Mononuclear cell (primary cell): ENCODE data around the gene RPS6KA4. TPM values are rescaled to one million over a fixed set of nuclear protein-coding genes. Genes with fewer than 3 reads are reported as not detected.

ENCODE experiments used
- H3K27me3 ChIP-seq: 2 replicates; pipeline ENCODE4 v1.6.0; 2011; ENCODE audit warnings: low read length, control low read depth; ENCODE audit not compliant: insufficient read depth
- H3K4me1 ChIP-seq: 2 replicates; pipeline ENCODE4 v1.5.1; 2011; ENCODE audit warnings: mild to moderate bottlenecking, low read length, control low read depth; ENCODE audit not compliant: insufficient read depth
- H3K4me3 ChIP-seq: 2 replicates; pipeline ENCODE4 v1.5.1; 2011; ENCODE audit warnings: mild to moderate bottlenecking, low read length, moderate library complexity
- H3K9me3 ChIP-seq: 2 replicates; pipeline ENCODE4 v1.5.1; 2011; ENCODE audit warnings: low read depth, mild to moderate bottlenecking, control low read depth, low read length
- total RNA-seq: library from RNA; depleted of rRNA; stranded (reverse); fragments of >200 nt; gene quantifications from one replicate; pipeline ENCODE4 v1.2.3, GENCODE V29; 2012

The RPS6KA4 gene
- total RNA-seq, 1 donor, result 23.5 TPM

DNA sequence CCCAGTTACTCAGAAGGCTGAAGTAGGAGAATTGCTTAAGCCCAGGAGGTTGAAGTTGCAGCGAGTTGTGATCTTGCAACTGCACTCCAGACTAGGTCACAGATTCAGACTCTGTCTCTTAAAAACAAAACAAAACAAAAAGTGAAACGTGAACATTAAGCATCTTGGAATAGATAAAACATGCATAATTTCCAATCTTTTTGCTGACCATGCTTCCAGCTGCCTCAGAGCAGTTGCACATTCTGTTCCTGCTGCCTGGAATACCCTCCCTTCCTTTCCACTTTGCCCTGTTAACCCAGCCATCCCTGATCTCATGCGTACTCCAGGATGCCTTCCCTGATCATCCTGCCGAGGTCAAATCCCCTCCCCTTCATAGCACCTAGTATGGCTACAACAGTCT lies 19.7 kb upstream of the RPS6KA4 start:
- no peaks in the 10 kb centered on the region for H3K27me3 ChIP-seq
- no peaks in the 10 kb centered on the region for H3K9me3 ChIP-seq
- H3K4me3 ChIP-seq, result peak overlapping the region; percentile 60
- peaks cover 57% of the 10 kb centered on the region for H3K4me1 ChIP-seq

DNA sequence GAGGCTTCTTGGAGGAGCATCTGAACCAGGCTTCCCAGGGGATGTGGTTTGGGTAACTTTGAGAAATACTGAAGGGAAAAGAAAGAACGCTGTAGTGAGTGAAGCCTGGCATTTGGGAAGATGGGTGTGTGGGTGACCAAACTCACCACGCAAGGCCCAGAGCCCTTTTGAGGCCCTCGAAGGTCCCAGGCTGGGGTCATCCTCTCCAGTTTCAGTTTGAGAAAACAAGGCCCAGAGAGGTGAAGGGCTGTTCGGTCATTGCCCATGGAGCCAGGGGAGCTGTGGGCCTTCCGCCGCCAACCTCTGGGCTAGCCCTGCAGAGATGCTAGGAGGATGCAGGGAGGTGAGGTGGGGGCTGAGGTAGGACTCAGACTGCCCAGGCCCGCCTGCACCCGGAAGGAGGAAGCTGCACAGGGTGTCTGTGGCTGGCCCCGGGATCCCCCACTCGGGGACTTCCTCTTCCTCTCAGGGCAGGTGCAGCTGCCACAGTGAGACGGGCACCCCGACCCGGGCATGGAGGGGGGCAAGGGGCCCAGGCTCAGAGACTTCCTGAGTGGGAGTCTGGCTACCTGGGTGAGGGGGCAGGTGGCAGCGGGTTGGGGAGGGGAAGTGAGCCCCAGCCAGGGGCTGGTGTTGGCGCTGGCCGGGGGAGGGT lies 19.1 kb upstream of the RPS6KA4 start, which contains the start of gene CCDC88B:
CCDC88B (plus strand) TSS at position 451 of the 655 bp plus-strand sequence; CDS start at position 514, 63 bp downstream.
- Histone ChIP-seq H3K4me1 (peaks cover 51% of the 10 kb centered on the region), H3K27me3 (no peaks in the 10 kb centered on the region), H3K9me3 (no peaks in the 10 kb centered on the region), H3K4me3 (peak within 1 kb of the TSS; percentile 60)

DNA sequence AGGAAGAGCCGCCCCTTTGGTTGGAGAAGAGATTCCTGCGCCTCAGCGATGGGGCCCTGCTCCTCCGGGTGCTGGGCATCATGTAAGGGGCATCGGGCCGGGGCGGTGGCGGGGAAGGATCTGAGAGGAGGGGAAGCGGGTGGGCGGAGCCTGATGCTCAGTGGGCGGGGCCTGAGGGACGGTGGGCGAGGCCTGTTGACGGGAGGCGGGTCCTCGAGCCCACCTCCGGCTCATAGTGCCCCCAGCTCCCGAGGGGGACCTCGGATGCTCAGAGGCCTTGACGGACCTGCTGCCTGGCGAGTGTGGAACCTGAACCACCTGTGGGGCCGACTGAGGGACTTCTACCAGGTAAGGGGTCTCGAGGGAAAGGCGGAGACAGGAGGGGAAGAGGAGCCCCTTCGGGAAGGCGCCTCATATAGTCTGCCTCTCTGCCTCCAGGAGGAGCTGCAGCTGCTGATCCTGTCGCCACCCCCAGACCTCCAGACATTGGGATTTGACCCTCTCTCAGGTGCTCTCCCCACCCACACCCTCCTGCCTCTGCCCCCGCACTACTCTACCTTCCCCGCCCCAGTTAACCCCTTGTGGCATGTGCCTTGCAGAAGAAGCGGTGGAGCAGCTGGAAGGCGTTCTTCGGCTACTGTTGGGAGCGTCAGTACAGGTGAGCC lies 18.2 kb upstream of the RPS6KA4 start:
- no peaks in the 10 kb centered on the region for H3K27me3 ChIP-seq
- H3K4me3 ChIP-seq, result peak overlapping the region; percentile 60
- peaks cover 43% of the 10 kb centered on the region for H3K4me1 ChIP-seq
- H3K9me3 ChIP-seq, result no peaks in the 10 kb centered on the region

DNA sequence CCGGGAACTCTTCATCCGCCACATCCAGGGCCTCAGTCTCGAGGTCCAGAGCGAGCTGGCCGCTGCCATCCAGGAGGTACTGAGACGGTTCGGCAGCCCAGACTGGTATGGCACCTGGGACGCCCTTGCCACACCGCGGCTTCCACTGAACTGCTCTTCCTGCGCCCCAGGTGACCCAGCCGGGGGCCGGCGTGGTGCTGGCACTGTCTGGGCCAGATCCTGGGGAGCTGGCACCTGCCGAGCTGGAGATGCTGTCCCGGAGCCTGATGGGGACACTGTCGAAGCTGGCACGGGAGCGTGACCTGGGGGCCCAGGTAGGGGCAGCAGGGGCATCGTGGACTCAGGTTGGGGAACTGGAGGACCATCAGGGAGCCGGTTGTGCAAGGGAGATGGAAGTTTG lies 17.5 kb upstream of the RPS6KA4 start:
- Histone ChIP-seq H3K27me3 (no peaks in the 10 kb centered on the region), H3K4me3 (peak overlapping the region; percentile 60), H3K4me1 (peaks cover 43% of the 10 kb centered on the region), H3K9me3 (no peaks in the 10 kb centered on the region)

DNA sequence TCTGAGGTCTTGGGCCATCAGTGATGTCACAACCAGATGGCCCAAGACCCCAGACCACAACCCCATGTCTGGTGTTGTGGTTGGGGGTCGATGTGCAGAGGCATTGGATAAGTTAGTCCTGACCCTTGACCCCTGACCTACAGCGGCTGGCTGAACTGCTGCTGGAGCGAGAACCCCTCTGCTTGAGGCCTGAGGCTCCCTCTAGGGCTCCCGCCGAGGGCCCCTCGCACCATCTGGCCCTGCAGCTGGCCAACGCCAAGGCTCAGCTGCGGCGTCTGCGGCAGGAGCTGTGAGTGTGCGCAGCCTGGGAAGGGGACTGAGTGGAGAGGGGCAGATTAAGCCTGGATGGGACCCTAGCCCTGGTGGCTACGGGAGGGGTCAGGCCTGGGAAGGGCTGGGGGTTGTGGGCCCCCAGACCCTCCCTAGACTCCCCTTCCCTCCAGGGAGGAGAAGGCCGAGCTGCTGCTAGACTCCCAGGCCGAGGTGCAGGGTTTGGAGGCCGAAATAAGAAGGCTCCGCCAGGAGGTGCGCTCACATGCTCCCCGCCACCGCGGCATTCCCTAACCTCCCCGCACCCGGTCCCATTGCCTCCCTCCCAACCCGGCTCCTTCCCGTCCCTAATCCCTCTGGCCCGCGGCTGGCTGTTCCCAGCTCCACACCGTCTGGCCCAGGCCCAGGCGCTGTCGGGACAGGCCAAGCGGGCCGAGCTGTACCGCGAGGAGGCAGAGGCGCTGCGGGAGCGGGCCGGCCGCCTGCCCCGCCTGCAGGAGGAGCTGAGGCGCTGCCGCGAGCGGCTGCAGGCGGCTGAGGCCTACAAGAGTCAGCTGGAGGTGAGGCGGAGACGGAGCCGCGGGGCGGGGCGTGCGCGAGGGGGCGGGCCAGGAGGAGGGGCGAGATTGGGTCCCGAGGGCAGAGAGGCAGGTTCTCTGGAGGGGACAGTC lies 16.8 kb upstream of the RPS6KA4 start:
- H3K4me3 ChIP-seq, result peak overlapping the region; percentile 19
- H3K27me3 ChIP-seq, result no peaks in the 10 kb centered on the region
- H3K9me3 ChIP-seq, result no peaks in the 10 kb centered on the region
- H3K4me1 ChIP-seq, result peaks cover 48% of the 10 kb centered on the region

DNA sequence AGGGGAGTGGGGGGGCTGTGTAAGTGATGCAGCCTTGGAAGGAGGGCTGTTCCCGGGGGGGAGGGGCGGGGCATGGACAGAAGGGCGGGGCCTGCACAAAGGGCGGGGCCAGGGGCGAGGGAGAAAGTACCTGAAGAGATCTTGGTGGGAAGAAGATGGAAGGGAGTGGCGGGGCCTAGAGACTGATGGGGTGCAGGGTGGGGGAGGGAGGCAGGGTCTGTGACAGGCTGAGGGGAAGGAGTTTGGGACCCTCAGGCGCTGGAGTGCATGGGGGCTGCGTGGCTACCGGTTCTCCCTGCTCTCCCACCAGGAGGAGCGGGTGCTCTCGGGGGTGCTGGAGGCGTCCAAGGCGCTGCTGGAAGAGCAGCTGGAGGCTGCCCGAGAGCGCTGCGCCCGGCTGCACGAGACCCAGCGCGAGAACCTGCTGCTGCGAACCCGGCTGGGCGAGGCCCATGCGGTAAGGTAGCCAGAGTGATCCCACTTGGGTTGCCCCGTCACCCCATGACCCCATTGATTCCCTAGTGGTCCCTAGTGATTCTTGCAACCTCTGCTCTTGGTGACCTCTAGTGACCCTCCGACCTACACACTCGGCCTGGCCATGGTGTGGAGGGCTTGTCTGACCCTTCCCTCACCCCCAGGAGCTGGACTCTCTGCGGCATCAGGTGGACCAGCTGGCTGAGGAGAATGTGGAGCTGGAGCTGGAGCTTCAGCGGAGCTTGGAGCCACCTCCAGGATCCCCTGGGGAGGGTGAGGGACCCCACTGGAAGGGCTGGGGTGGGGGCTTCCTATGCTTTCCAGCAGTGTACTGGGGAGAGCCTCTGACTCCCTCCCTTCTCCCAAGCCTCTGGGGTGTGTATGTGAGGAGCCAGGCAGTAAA lies 15.9 kb upstream of the RPS6KA4 start:
- H3K9me3 ChIP-seq, result no peaks in the 10 kb centered on the region
- H3K4me3 ChIP-seq, result no peak overlapping the region
- no peaks in the 10 kb centered on the region for H3K27me3 ChIP-seq
- peaks cover 51% of the 10 kb centered on the region for H3K4me1 ChIP-seq

DNA sequence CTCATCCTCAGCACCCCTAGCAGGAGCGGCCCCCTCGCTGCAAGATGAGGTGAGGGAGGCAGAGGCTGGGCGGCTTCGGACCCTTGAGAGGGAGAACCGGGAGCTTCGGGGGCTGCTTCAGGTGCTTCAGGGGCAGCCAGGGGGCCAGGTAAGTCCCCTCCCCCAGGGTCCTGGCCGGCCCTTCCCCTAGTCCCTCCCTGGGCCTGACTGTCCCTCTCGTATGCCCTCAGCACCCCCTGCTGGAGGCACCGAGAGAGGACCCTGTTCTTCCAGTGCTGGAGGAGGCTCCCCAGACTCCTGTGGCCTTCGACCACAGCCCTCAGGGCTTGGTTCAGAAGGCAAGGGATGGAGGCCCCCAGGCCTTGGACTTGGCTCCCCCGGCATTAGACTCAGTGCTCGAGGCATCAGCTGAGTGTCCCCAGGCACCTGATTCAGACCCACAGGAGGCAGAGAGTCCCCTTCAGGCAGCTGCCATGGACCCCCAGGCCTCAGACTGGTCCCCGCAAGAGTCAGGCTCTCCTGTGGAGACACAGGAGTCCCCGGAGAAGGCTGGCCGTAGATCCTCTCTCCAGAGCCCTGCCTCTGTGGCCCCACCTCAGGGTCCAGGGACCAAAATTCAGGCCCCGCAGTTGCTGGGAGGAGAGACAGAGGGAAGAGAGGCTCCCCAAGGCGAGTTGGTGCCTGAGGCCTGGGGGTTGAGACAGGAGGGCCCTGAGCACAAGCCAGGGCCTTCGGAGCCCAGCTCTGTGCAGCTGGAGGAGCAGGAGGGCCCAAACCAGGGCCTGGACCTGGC lies 15.0 kb upstream of the RPS6KA4 start:
- no peaks in the 10 kb centered on the region for H3K9me3 ChIP-seq
- peaks cover 44% of the 10 kb centered on the region for H3K4me1 ChIP-seq
- H3K27me3 ChIP-seq, result no peaks in the 10 kb centered on the region
- no peak overlapping the region for H3K4me3 ChIP-seq

DNA sequence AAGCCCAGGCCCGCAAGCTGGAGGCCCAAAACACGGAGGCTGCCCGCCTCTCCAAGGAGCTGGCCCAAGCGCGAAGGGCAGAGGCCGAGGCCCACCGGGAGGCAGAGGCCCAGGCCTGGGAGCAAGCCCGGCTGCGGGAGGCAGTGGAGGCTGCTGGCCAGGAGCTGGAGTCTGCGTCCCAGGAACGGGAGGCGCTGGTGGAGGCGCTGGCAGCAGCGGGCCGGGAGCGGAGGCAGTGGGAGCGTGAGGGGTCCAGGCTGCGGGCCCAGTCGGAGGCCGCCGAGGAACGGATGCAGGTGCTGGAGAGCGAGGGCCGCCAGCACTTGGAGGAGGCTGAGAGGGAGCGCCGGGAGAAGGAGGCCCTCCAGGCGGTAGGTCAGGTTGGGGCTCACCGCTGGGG lies 14.2 kb upstream of the RPS6KA4 start:
- H3K4me1 ChIP-seq, result peaks cover 36% of the 10 kb centered on the region
- no peaks in the 10 kb centered on the region for H3K9me3 ChIP-seq
- H3K27me3 ChIP-seq, result no peaks in the 10 kb centered on the region
- no peak overlapping the region for H3K4me3 ChIP-seq

DNA sequence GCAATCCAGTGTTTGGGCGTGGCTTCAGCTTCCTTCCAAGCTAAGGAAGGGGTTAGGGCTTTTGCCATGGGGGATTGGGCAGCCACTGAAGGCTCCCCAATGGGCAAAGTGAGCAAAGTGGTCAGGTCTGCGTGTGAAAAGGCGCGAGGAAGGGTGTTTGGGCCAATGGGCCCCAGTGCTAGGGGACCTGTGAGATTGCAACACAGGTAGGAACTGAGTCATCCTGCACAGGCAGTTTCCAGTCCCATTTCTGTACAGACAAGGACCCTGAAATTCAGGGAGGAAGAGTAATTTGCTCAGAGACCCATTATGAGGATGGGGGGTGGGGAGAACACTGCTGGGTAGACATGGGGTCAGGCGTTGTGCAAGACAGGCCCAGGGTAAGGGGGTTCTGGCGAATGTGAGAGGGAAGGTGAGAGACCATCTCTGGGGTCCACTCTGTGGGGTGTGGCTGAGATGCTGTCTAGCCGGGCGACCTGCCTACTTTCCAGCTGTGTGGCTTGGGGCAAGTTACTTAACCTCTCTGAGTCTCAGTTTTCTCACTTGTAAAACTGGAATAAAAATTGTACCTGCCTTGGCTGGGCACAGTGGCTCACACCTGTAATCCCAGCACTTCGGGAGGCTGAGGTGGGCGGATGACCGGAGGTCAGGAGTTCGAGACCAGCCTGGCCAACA lies 11.6 kb upstream of the RPS6KA4 start:
- H3K27me3 ChIP-seq, result no peaks in the 10 kb centered on the region

DNA sequence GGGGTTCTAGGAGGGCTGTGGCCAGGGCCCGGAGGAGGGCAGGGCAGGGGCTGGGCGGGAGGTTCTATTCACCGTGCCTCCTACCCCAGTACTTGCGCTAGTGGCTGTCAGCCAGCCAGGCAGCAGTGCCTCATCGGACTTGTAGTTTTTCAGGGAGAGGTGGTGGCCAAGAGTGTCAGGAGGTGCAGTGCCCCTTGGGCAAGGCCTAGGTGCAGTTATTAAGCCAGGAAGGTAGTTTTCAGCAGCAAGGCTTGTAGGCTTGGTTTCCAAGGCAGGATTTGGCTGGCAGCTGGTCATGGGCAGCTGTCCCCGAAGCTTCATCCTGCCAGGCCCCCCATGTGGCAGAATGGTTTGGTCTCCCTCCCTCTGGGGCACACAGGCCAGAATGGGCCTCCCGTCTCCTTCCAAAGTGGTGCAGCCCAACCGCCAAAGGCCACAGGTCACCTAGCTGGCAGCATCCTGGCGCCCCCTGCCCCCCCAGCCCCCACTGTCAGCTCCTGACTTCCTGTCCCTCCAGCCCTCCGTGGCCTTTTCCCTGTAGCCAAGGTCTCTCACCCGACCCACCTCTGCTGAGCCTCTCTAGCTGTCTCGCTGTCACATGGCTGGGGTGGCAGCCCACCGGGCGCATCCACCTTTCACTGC lies 10.5 kb upstream of the RPS6KA4 start:
- H3K27me3 ChIP-seq, result no peaks in the 10 kb centered on the region
- peaks cover 7% of the 10 kb centered on the region for H3K4me1 ChIP-seq
- H3K4me3 ChIP-seq, result no peak overlapping the region
- H3K9me3 ChIP-seq, result no peaks in the 10 kb centered on the region

More for the DNA sequence above, 11.6 kb upstream of the RPS6KA4 start:
- peaks cover 13% of the 10 kb centered on the region for H3K4me1 ChIP-seq
- no peak overlapping the region for H3K4me3 ChIP-seq
- H3K9me3 ChIP-seq, result no peaks in the 10 kb centered on the region

DNA sequence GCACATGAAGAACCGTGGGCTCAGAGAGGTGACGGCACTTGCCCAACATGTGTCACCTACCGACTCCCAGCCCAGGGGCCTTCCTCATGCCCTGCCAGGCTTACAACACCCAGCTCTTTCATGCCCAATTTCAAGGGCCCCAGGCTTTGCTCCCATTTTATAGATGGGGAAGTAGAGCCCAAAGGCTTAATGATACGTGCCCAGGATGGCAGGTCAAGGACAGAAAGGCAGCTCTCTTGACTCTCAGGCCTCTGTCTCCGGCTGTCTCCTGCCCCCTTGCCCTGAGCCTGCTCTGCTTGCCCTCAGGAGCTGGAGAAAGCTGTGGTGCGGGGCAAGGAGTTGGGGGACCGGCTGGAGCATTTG lies 10.0 kb upstream of the RPS6KA4 start:
- Histone ChIP-seq H3K27me3 (no peaks in the 10 kb centered on the region), H3K4me3 (no peak overlapping the region), H3K9me3 (no peaks in the 10 kb centered on the region), H3K4me1 (peaks cover 7% of the 10 kb centered on the region)

DNA sequence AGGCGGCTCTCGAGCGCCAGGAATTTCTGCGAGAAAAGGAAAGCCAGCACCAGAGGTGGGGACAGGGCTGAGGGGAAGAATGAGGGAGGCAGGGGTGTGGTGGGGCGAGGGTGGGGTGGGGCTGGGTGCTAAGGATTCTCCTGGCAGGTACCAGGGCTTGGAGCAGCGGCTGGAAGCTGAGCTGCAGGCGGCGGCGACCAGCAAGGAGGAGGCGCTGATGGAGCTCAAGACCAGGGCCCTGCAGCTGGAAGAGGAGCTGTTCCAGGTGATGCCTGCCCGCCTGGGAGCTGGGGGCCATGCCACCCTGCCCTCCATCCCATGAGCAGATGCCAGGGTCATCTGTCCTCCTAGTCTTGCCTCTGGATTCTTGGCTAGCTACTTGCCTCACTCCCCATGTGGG lies 9.6 kb upstream of the RPS6KA4 start:
- Histone ChIP-seq H3K4me3 (no peak overlapping the region), H3K27me3 (no peaks in the 10 kb centered on the region), H3K9me3 (no peaks in the 10 kb centered on the region), H3K4me1 (peaks cover 7% of the 10 kb centered on the region)

DNA sequence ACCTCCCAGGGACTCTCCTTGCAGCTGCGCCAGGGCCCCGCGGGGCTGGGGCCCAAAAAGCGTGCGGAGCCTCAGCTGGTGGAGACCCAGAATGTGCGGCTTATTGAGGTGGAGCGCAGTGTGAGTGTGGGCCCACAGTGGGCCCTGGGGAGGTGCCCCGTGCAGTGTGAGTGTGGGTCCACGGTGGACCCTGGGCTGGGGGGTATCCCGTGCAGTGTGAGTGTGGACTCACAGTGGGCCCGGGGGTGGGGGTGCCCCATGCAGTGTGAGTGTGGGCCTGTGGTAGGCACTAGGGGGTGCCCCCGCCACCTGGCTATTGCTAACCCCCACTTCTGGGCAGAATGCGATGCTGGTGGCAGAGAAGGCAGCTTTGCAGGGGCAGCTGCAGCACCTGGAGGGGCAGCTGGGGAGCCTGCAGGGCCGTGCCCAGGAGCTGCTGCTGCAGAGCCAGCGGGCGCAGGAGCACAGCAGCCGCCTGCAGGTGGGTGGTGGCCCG lies 7.8 kb upstream of the RPS6KA4 start:
- H3K4me3 ChIP-seq, result no peak overlapping the region
- no peaks in the 10 kb centered on the region for H3K27me3 ChIP-seq
- peaks cover 7% of the 10 kb centered on the region for H3K4me1 ChIP-seq
- no peaks in the 10 kb centered on the region for H3K9me3 ChIP-seq
